GM12878 (cell line): ENCODE data around the gene CDON.

Experiments used
- ATF7 ChIP-seq: fragments of 450-650 bp; IDR thresholded peaks from 2 replicates; pipeline ENCODE4 v1.6.1; 2016; ENCODE audit warnings: low read depth, mild to moderate bottlenecking
- CTCF ChIP-seq, 3 experiments: IDR thresholded peaks in 2 of 3; conservative IDR thresholded peaks in 1 of 3; 2 replicates each; pipeline ENCODE4 v1.5.1; 2011; ENCODE audit warnings: low read depth in 3 of 3, low read length in 3 of 3, mild to moderate bottlenecking in 3 of 3, control low read depth in 2 of 3, moderate library complexity in 2 of 3, inconsistent platforms in 1 of 3, mixed read lengths in 1 of 3; ENCODE audit not compliant: control insufficient read depth in 2 of 3, insufficient read depth in 1 of 3; ENCODE audit errors: extremely low read depth in 1 of 3
- FOS ChIP-seq: IDR thresholded peaks from 3 replicates; pipeline ENCODE4 v1.6.1; 2011; ENCODE audit warnings: borderline replicate concordance; ENCODE audit not compliant: insufficient read length; ENCODE audit errors: extremely low read depth
- FOXM1 ChIP-seq: IDR thresholded peaks from 2 replicates; pipeline ENCODE4 v1.6.1; 2012; ENCODE audit warnings: low read depth, mild to moderate bottlenecking, inconsistent platforms, low read length, moderate library complexity
- HDAC6 ChIP-seq: fragments of 200-600 bp; sonication (generic); IDR thresholded peaks from one replicate; pipeline ENCODE4 v1.8.0; 2017; ENCODE audit warnings: antibody characterized with exemption; ENCODE audit not compliant: unreplicated experiment
- MAX ChIP-seq: IDR thresholded peaks from 2 replicates; pipeline ENCODE4 v1.6.1; 2012; ENCODE audit warnings: low read depth, low read length, improper control_type of control experiment
- POLR2AphosphoS2 ChIP-seq: IDR thresholded peaks from 2 replicates; pipeline ENCODE4 v1.6.1; 2011; ENCODE audit warnings: low read depth, mild to moderate bottlenecking, low read length, improper control_type of control experiment, moderate library complexity
- WRNIP1 ChIP-seq: IDR thresholded peaks from 2 replicates; pipeline ENCODE4 v1.6.1; 2011; ENCODE audit warnings: low read depth, low read length, improper control_type of control experiment, borderline replicate concordance
- ZBTB40 ChIP-seq: fragments of 450-650 bp; IDR thresholded peaks from 2 replicates; pipeline ENCODE4 v1.6.1; 2016; ENCODE audit warnings: mild to moderate bottlenecking, moderate library complexity, borderline replicate concordance

GRCh38 chr11:126034039-126034932, 28.4 kb downstream of the CDON start:
- TF ChIP-seq HDAC6 (no peak), ZBTB40 (no peak), WRNIP1 (no peak), ATF7 (no peak), MAX (no peak), FOS (no peak), CTCF (IDR thresholded peaks at IDR 0.05 in 2 of 3, conservative IDR thresholded peaks at IDR 0.05 in 1 of 3; ENCODE audit: control insufficient read depth in 2 of 3, extremely low read depth in 1 of 3, insufficient read depth in 1 of 3, low read depth in 3 of 3, low read length in 3 of 3) (no peak), FOXM1 (no peak), POLR2AphosphoS2 (no peak)
